ENCODE data around the gene PRRT4.

The PRRT4 gene

GRCh38 chr7:128364166-128364870 lies 2.8 kb upstream of the PRRT4 start:
- TF ChIP-seq, protein P1, sequence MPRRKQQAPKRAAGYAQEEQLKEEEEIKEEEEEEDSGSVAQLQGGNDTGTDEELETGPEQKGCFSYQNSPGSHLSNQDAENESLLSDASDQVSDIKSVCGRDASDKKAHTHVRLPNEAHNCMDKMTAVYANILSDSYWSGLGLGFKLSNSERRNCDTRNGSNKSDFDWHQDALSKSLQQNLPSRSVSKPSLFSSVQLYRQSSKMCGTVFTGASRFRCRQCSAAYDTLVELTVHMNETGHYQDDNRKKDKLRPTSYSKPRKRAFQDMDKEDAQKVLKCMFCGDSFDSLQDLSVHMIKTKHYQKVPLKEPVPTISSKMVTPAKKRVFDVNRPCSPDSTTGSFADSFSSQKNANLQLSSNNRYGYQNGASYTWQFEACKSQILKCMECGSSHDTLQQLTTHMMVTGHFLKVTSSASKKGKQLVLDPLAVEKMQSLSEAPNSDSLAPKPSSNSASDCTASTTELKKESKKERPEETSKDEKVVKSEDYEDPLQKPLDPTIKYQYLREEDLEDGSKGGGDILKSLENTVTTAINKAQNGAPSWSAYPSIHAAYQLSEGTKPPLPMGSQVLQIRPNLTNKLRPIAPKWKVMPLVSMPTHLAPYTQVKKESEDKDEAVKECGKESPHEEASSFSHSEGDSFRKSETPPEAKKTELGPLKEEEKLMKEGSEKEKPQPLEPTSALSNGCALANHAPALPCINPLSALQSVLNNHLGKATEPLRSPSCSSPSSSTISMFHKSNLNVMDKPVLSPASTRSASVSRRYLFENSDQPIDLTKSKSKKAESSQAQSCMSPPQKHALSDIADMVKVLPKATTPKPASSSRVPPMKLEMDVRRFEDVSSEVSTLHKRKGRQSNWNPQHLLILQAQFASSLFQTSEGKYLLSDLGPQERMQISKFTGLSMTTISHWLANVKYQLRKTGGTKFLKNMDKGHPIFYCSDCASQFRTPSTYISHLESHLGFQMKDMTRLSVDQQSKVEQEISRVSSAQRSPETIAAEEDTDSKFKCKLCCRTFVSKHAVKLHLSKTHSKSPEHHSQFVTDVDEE (CRISPR knock-in tag; IDR thresholded peaks at IDR 0.05), result 0 out of 2 replicates have a peak, but pooled peaks have one; percentile 10
- TF ChIP-seq ISL1 (CRISPR knock-in tag; IDR thresholded peaks at IDR 0.05), result no peak
- no peak for ATAC-seq

GRCh38 chr7:128363261-128363721 lies 1.8 kb upstream of the PRRT4 start:
- TF ChIP-seq, protein P1 (CRISPR knock-in tag; IDR thresholded peaks at IDR 0.05), result peak; percentile 87; the same call in 1 of the 2 replicates
- TF ChIP-seq TCF4 (CRISPR knock-in tag; IDR thresholded peaks at IDR 0.05; ENCODE audit: borderline replicate concordance) (peak; percentile 91), TOX (CRISPR knock-in tag; IDR thresholded peaks at IDR 0.05; ENCODE audit: borderline replicate concordance) (no peak)
- ATAC-seq, result no peak; the same call in 2 of the 3 replicates

GRCh38 chr7:128362670-128363069 lies 1.2 kb upstream of the PRRT4 start:
- ATAC-seq, result no peak

GRCh38 chr7:128360359-128360678 lies 1.2 kb downstream of the PRRT4 start:
- peak; percentile 5 for ATAC-seq
- TF ChIP-seq CSDC2 (CRISPR knock-in tag; IDR thresholded peaks at IDR 0.05), result no peak
- TF ChIP-seq ARNTL (CRISPR knock-in tag; IDR thresholded peaks at IDR 0.05; ENCODE audit: borderline replicate concordance, low read depth), result no peak
- TF ChIP-seq, protein P2, sequence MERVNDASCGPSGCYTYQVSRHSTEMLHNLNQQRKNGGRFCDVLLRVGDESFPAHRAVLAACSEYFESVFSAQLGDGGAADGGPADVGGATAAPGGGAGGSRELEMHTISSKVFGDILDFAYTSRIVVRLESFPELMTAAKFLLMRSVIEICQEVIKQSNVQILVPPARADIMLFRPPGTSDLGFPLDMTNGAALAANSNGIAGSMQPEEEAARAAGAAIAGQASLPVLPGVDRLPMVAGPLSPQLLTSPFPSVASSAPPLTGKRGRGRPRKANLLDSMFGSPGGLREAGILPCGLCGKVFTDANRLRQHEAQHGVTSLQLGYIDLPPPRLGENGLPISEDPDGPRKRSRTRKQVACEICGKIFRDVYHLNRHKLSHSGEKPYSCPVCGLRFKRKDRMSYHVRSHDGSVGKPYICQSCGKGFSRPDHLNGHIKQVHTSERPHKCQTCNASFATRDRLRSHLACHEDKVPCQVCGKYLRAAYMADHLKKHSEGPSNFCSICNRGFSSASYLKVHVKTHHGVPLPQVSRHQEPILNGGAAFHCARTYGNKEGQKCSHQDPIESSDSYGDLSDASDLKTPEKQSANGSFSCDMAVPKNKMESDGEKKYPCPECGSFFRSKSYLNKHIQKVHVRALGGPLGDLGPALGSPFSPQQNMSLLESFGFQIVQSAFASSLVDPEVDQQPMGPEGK (CRISPR knock-in tag; IDR thresholded peaks at IDR 0.05; ENCODE audit: borderline replicate concordance), result no peak
- TF ChIP-seq RARB (CRISPR knock-in tag; IDR thresholded peaks at IDR 0.05), result no peak
- no peak for TF ChIP-seq OSR1 (CRISPR knock-in tag; IDR thresholded peaks at IDR 0.05)
- TF ChIP-seq TCF4 (CRISPR knock-in tag; IDR thresholded peaks at IDR 0.05; ENCODE audit: borderline replicate concordance), result no peak
- TF ChIP-seq SNAI2 (CRISPR knock-in tag; IDR thresholded peaks at IDR 0.05), result no peak
- TF ChIP-seq ZFP3 (CRISPR knock-in tag; IDR thresholded peaks at IDR 0.05), result no peak
- no peak for TF ChIP-seq ZNF70 (CRISPR knock-in tag; IDR thresholded peaks at IDR 0.05)
- TF ChIP-seq ZNF565 (CRISPR knock-in tag; conservative IDR thresholded peaks at IDR 0.05; ENCODE audit: low read depth), result no peak
- TF ChIP-seq ZFP30 (CRISPR knock-in tag; IDR thresholded peaks at IDR 0.05), result no peak

More at GRCh38 chr7:128362670-128363069, 1.2 kb upstream of the PRRT4 start:
- TF ChIP-seq ESRRG (CRISPR knock-in tag; IDR thresholded peaks at IDR 0.05) (no peak), ZNF565 (CRISPR knock-in tag; conservative IDR thresholded peaks at IDR 0.05; ENCODE audit: low read depth) (no peak), ZFP3 (CRISPR knock-in tag; IDR thresholded peaks at IDR 0.05) (no peak), PPARA (CRISPR knock-in tag; IDR thresholded peaks at IDR 0.05; ENCODE audit: borderline replicate concordance) (no peak), ISL1 (CRISPR knock-in tag; IDR thresholded peaks at IDR 0.05) (no peak), RARB (CRISPR knock-in tag; IDR thresholded peaks at IDR 0.05) (no peak), SNAI2 (CRISPR knock-in tag; IDR thresholded peaks at IDR 0.05) (no peak), ZFP30 (CRISPR knock-in tag; IDR thresholded peaks at IDR 0.05) (no peak), CSDC2 (CRISPR knock-in tag; IDR thresholded peaks at IDR 0.05) (no peak), ZC3H10 (CRISPR knock-in tag; IDR thresholded peaks at IDR 0.05) (no peak), ZNF8 (CRISPR knock-in tag; IDR thresholded peaks at IDR 0.05) (no peak)
- TF ChIP-seq, protein P3, sequence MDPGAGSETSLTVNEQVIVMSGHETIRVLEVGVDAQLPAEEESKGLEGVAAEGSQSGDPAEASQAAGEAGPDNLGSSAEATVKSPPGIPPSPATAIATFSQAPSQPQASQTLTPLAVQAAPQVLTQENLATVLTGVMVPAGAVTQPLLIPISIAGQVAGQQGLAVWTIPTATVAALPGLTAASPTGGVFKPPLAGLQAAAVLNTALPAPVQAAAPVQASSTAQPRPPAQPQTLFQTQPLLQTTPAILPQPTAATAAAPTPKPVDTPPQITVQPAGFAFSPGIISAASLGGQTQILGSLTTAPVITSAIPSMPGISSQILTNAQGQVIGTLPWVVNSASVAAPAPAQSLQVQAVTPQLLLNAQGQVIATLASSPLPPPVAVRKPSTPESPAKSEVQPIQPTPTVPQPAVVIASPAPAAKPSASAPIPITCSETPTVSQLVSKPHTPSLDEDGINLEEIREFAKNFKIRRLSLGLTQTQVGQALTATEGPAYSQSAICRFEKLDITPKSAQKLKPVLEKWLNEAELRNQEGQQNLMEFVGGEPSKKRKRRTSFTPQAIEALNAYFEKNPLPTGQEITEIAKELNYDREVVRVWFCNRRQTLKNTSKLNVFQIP (CRISPR knock-in tag; IDR thresholded peaks at IDR 0.05; ENCODE audit: borderline replicate concordance, low read depth), result no peak
- TF ChIP-seq, protein P4, sequence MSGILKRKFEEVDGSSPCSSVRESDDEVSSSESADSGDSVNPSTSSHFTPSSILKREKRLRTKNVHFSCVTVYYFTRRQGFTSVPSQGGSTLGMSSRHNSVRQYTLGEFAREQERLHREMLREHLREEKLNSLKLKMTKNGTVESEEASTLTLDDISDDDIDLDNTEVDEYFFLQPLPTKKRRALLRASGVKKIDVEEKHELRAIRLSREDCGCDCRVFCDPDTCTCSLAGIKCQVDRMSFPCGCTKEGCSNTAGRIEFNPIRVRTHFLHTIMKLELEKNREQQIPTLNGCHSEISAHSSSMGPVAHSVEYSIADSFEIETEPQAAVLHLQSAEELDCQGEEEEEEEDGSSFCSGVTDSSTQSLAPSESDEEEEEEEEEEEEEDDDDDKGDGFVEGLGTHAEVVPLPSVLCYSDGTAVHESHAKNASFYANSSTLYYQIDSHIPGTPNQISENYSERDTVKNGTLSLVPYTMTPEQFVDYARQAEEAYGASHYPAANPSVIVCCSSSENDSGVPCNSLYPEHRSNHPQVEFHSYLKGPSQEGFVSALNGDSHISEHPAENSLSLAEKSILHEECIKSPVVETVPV (CRISPR knock-in tag; IDR thresholded peaks at IDR 0.05), result no peak
- TF ChIP-seq, protein P1 (CRISPR knock-in tag; IDR thresholded peaks at IDR 0.05), result no peak

All from SK-N-SH treated with all-trans-retinoic acid at 6 μM for 48 hours (cell line).